Peyer's patch (tissue), 4 donors: ENCODE measurements around the gene SLC25A22. TPM values are rescaled to one million over a fixed set of nuclear protein-coding genes. Genes with fewer than 3 reads are reported as not detected.

Source experiments
- DNase-seq, 3 donors: peaks; one replicate each; pipeline ENCODE4 v3.0.0-alpha.2; 2017 to 2019
- H3K27ac ChIP-seq, 4 donors: fragments of 200-600 bp; sonication (generic); one replicate each; pipeline ENCODE4 v1.5.1; 2016 to 2019
- H3K27me3 ChIP-seq, 2 donors: fragments of 200-600 bp; sonication (generic); one replicate each; pipeline ENCODE4 v1.5.1; 2019
- H3K36me3 ChIP-seq, 3 donors: fragments of 200-600 bp; sonication (generic); one replicate each; pipeline ENCODE4 v1.5.1; 2016 to 2019
- H3K4me1 ChIP-seq, 4 donors: fragments of 200-600 bp; sonication (generic); one replicate each; pipeline ENCODE4 v1.5.1; 2016 to 2019
- H3K4me3 ChIP-seq, 4 donors: fragments of 200-600 bp; sonication (generic); 1 replicate in 3 of 4; 2 replicates in 1 of 4; pipeline ENCODE4 v1.5.1; 2016 to 2019; ENCODE audit warnings: mild to moderate bottlenecking in 1 of 4
- H3K9me3 ChIP-seq, 4 donors: fragments of 200-600 bp; sonication (generic); one replicate each; pipeline ENCODE4 v1.5.1; 2016 to 2019; ENCODE audit warnings: mild to moderate bottlenecking in 1 of 4
- CTCF ChIP-seq, 6 experiments: fragments of 450-650 bp in 4 of 6; fragments of 200-600 bp in 2 of 6; sonication (generic) in 1 of 6; IDR thresholded peaks; one replicate each; pipeline ENCODE4 v1.5.1; 2017 to 2019; ENCODE audit warnings: antibody characterized with exemption in 6 of 6, mild to moderate bottlenecking in 3 of 6, moderate library complexity in 1 of 6
- POLR2A ChIP-seq, 2 donors: fragments of 450-650 bp; IDR thresholded peaks; one replicate each; pipeline ENCODE4 v1.5.1; 2017; ENCODE audit warnings: antibody characterized with exemption in 2 of 2, mild to moderate bottlenecking in 2 of 2, moderate library complexity in 2 of 2
- total RNA-seq, 4 donors: library from RNA; depleted of rRNA; stranded (reverse); fragments of >200 nt; gene quantifications; one replicate each; pipeline ENCODE4 v1.1.0, GENCODE V29; 2016

The SLC25A22 gene
- total RNA-seq, 4 donors from 2014 or later = 14.2 to 22.0 (median 16.6) TPM

- Histone ChIP-seq H3K4me3 (no peak overlapping the region), H3K9me3 (no peaks in the 10 kb centered on the region), H3K27ac (no peak overlapping the region), H3K4me1 (peaks cover 5 to 67% (median 15%) of the 10 kb centered on the region in 4 donors), H3K27me3 (no peaks in the 10 kb centered on the region), H3K36me3 (peaks cover 0 to 42% (median 0%) of the 10 kb centered on the region in 3 donors)
- DNase-seq = no peak
- no peak for TF ChIP-seq POLR2A (IDR thresholded peaks at IDR 0.05)
- no peak for TF ChIP-seq CTCF (IDR thresholded peaks at IDR 0.05)
Measured at GRCh38 chr11:836700-837099, 38.6 kb upstream of the SLC25A22 start.

GRCh38 chr11:836274-836673 lies 38.2 kb upstream of the SLC25A22 start:
- H3K27me3 ChIP-seq = no peaks in the 10 kb centered on the region
- no peak for DNase-seq
- H3K27ac ChIP-seq = no peak overlapping the region

GRCh38 chr11:834371-835316 lies 36.6 kb upstream of the SLC25A22 start:
- Histone ChIP-seq H3K4me3 (peak overlapping the region in 2 of 4 donors; percentile 59 to 90), H3K36me3 (peaks cover 0 to 34% (median 0%) of the 10 kb centered on the region in 3 donors), H3K27me3 (peaks cover 0 to 9% of the 10 kb centered on the region in 2 donors), H3K4me1 (peaks cover 8 to 71% (median 18%) of the 10 kb centered on the region in 4 donors), H3K27ac (peak overlapping the region; percentile 74 to 99 (median 93)), H3K9me3 (no peaks in the 10 kb centered on the region)
- TF ChIP-seq POLR2A (IDR thresholded peaks at IDR 0.05) (peak; percentile 45 to 65), CTCF (IDR thresholded peaks at IDR 0.05) (peak in 1 of 6 experiments; percentile 8)
- DNase-seq = peak in 2 of 3 donors; percentile 87 to 92

More at GRCh38 chr11:836274-836673, 38.2 kb upstream of the SLC25A22 start:
- TF ChIP-seq CTCF (IDR thresholded peaks at IDR 0.05) (no peak), POLR2A (IDR thresholded peaks at IDR 0.05) (no peak)
- no peaks in the 10 kb centered on the region for H3K9me3 ChIP-seq
- H3K4me1 ChIP-seq = peaks cover 5 to 67% (median 14%) of the 10 kb centered on the region in 4 donors
- H3K36me3 ChIP-seq = peaks cover 0 to 42% (median 0%) of the 10 kb centered on the region in 3 donors
- no peak overlapping the region for H3K4me3 ChIP-seq

- Histone ChIP-seq H3K27ac (peak overlapping the region; percentile 74 to 99 (median 93)), H3K9me3 (no peaks in the 10 kb centered on the region), H3K27me3 (peaks cover 0 to 16% of the 10 kb centered on the region in 2 donors), H3K36me3 (peaks cover 0 to 27% (median 0%) of the 10 kb centered on the region in 3 donors), H3K4me1 (peaks cover 11 to 75% (median 25%) of the 10 kb centered on the region in 4 donors), H3K4me3 (peak overlapping the region; percentile 54 to 90 (median 64))
- DNase-seq = peak in 1 of 3 donors; percentile 74
- no peak for TF ChIP-seq CTCF (IDR thresholded peaks at IDR 0.05)
- no peak for TF ChIP-seq POLR2A (IDR thresholded peaks at IDR 0.05)
Measured at GRCh38 chr11:833849-834311, 35.8 kb upstream of the SLC25A22 start.

GRCh38 chr11:833114-833791 lies 35.2 kb upstream of the SLC25A22 start:
- no peaks in the 10 kb centered on the region for H3K9me3 ChIP-seq
- no peak for TF ChIP-seq CTCF (IDR thresholded peaks at IDR 0.05)
- TF ChIP-seq POLR2A (IDR thresholded peaks at IDR 0.05) = peak; percentile 56 to 74
- peaks cover 0 to 16% of the 10 kb centered on the region in 2 donors for H3K27me3 ChIP-seq
- H3K27ac ChIP-seq = peak overlapping the region; percentile 74 to 99 (median 93)
- peaks cover 0 to 20% (median 0%) of the 10 kb centered on the region in 3 donors for H3K36me3 ChIP-seq
- peak overlapping the region; percentile 54 to 90 (median 64) for H3K4me3 ChIP-seq
- H3K4me1 ChIP-seq = peaks cover 13 to 75% (median 31%) of the 10 kb centered on the region in 4 donors
- peak in 1 of 3 donors; percentile 87 for DNase-seq
